GM18858 (cell line): ENCODE data around the gene SOBP.

Source experiments
- ATAC-seq: cut with Tn5 transposase; IDR thresholded peaks from one replicate; pipeline ENCODE4 v1.9.1; 2021; ENCODE audit not compliant: unreplicated experiment

SOBP gene

GRCh38 chr6:107579456-107580056 lies 89.6 kb downstream of the SOBP start:
- ATAC-seq, result no peak

GRCh38 chr6:107582086-107582485 lies 92.2 kb downstream of the SOBP start:
- no peak for ATAC-seq

- ATAC-seq, result no peak
Measured at GRCh38 chr6:107584726-107585125, 94.8 kb downstream of the SOBP start.

- no peak for ATAC-seq
Measured at GRCh38 chr6:107585815-107586435, 96.0 kb downstream of the SOBP start.

- ATAC-seq, result no peak
Measured at GRCh38 chr6:107587451-107587850, 97.5 kb downstream of the SOBP start.

GRCh38 chr6:107589199-107589598 lies 99.3 kb downstream of the SOBP start:
- no peak for ATAC-seq

- no peak for ATAC-seq
Measured at GRCh38 chr6:107589934-107590333, 100.0 kb downstream of the SOBP start.

- ATAC-seq, result no peak
Measured at GRCh38 chr6:107590378-107590777, 100.5 kb downstream of the SOBP start.

- ATAC-seq, result no peak
Measured at GRCh38 chr6:107591346-107591745, 101.4 kb downstream of the SOBP start.

GRCh38 chr6:107592806-107593205 lies 102.9 kb downstream of the SOBP start:
- ATAC-seq, result no peak

- ATAC-seq, result no peak
Measured at GRCh38 chr6:107594736-107595135, 104.8 kb downstream of the SOBP start.

- ATAC-seq, result no peak
Measured at GRCh38 chr6:107598091-107598490, 108.2 kb downstream of the SOBP start.

- no peak for ATAC-seq
Measured at GRCh38 chr6:107599043-107599442, 109.1 kb downstream of the SOBP start.

GRCh38 chr6:107600121-107600520 lies 110.2 kb downstream of the SOBP start:
- ATAC-seq, result no peak

- ATAC-seq, result no peak
Measured at GRCh38 chr6:107600936-107601335, 111.0 kb downstream of the SOBP start.

- no peak for ATAC-seq
Measured at GRCh38 chr6:107601406-107601805, 111.5 kb downstream of the SOBP start.

GRCh38 chr6:107602321-107603005 lies 112.5 kb downstream of the SOBP start:
- ATAC-seq, result no peak

GRCh38 chr6:107603006-107603370 lies 113.1 kb downstream of the SOBP start:
- ATAC-seq, result no peak

- ATAC-seq, result no peak
Measured at GRCh38 chr6:107604549-107604948, 114.6 kb downstream of the SOBP start.

- ATAC-seq, result no peak
Measured at GRCh38 chr6:107606407-107606806, 116.5 kb downstream of the SOBP start.

- no peak for ATAC-seq
Measured at GRCh38 chr6:107607116-107607515, 117.2 kb downstream of the SOBP start.

GRCh38 chr6:107611094-107611810 lies 121.3 kb downstream of the SOBP start:
- no peak for ATAC-seq
